Measurements from ENCODE around the gene YRDC. TPM values are rescaled to one million over a fixed set of nuclear protein-coding genes. Genes with fewer than 3 reads are reported as not detected.

The YRDC gene
- total RNA-seq, 1 donor from 2014 or later: 12.9 TPM

GRCh38 chr1:37765916-37766664 is 41.9 kb downstream of the YRDC start:
- Histone ChIP-seq H3K9me3 (ENCODE audit: low read depth) (no peaks in the 10 kb centered on the region), H2AFZ (replicated peaks) (no peak overlapping the region), H3K36me3 (no peaks in the 10 kb centered on the region), H3K9ac (no peak overlapping the region), H3K4me2 (peak overlapping the region; percentile 67), H3K4me3 (peak overlapping the region; percentile 5), H3K4me1 (peaks cover 8% of the 10 kb centered on the region), H3K27ac (no peak overlapping the region), H3F3A (ENCODE audit: low read depth) (peaks cover 5% of the 10 kb centered on the region), H3K27me3 (peaks cover 100% of the 10 kb centered on the region), H3K79me2 (ENCODE audit: low read depth) (no peaks in the 10 kb centered on the region), H4K20me1 (ENCODE audit: low read depth) (peaks cover 41% of the 10 kb centered on the region)
- Mint-ChIP-seq H3K9me3 (peaks cover 3% of the 10 kb centered on the region), H3K36me3 (no peaks in the 10 kb centered on the region), H3K27me3 (ENCODE audit: insufficient read depth, low read depth) (peaks cover 81% of the 10 kb centered on the region), H3K4me1 (peaks cover 16% of the 10 kb centered on the region), H3K27ac (no peak overlapping the region), H3K4me3 (peak overlapping the region; percentile 71)
- TF ChIP-seq EZH2phosphoT487 (IDR thresholded peaks at IDR 0.05): peak; percentile 38
- TF ChIP-seq, protein P1, sequence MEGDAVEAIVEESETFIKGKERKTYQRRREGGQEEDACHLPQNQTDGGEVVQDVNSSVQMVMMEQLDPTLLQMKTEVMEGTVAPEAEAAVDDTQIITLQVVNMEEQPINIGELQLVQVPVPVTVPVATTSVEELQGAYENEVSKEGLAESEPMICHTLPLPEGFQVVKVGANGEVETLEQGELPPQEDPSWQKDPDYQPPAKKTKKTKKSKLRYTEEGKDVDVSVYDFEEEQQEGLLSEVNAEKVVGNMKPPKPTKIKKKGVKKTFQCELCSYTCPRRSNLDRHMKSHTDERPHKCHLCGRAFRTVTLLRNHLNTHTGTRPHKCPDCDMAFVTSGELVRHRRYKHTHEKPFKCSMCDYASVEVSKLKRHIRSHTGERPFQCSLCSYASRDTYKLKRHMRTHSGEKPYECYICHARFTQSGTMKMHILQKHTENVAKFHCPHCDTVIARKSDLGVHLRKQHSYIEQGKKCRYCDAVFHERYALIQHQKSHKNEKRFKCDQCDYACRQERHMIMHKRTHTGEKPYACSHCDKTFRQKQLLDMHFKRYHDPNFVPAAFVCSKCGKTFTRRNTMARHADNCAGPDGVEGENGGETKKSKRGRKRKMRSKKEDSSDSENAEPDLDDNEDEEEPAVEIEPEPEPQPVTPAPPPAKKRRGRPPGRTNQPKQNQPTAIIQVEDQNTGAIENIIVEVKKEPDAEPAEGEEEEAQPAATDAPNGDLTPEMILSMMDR (IDR thresholded peaks at IDR 0.05): peak; percentile 20
- TF ChIP-seq EZH2 (IDR thresholded peaks at IDR 0.05): peak; percentile 45
- peak; percentile 10 for DNase-seq (ENCODE audit: low spot score)

- Histone ChIP-seq H3K4me2 (peak within 1 kb of the TSS; percentile 67), H3K27me3 (peaks cover 100% of the 10 kb centered on the region), H3K27ac (no peak within 1 kb of the TSS), H3K9ac (no peak within 1 kb of the TSS), H3K79me2 (ENCODE audit: low read depth) (no peaks in the 10 kb centered on the region), H3K9me3 (ENCODE audit: low read depth) (no peaks in the 10 kb centered on the region), H3K4me1 (peaks cover 8% of the 10 kb centered on the region), H3F3A (ENCODE audit: low read depth) (peaks cover 5% of the 10 kb centered on the region), H4K20me1 (ENCODE audit: low read depth) (peaks cover 41% of the 10 kb centered on the region), H2AFZ (replicated peaks) (no peak within 1 kb of the TSS), H3K36me3 (no peaks in the 10 kb centered on the region), H3K4me3 (peak within 1 kb of the TSS; percentile 26)
- peaks cover 3% of the 10 kb centered on the region for H3K9me3 Mint-ChIP-seq
- no peaks in the 10 kb centered on the region for H3K36me3 Mint-ChIP-seq
- peak; percentile 78 for DNase-seq (ENCODE audit: low spot score)
- H3K27ac Mint-ChIP-seq: no peak within 1 kb of the TSS
- no peak for TF ChIP-seq EZH2phosphoT487 (IDR thresholded peaks at IDR 0.05)
- TF ChIP-seq, protein P1 (IDR thresholded peaks at IDR 0.05): no peak
- peak; percentile 62 for TF ChIP-seq EZH2 (IDR thresholded peaks at IDR 0.05)
- H3K4me3 Mint-ChIP-seq: peak within 1 kb of the TSS; percentile 71
- peaks cover 81% of the 10 kb centered on the region for H3K27me3 Mint-ChIP-seq (ENCODE audit: insufficient read depth, low read depth)
- H3K4me1 Mint-ChIP-seq: peaks cover 16% of the 10 kb centered on the region
These were observed 43.0 kb downstream of the YRDC start, which contains the start of gene EPHA10 for GRCh38 chr1:37764888-37765441. Gene EPHA10 (minus strand): TSS chr1:37765120. CDS start chr1:37765066, 54 bp downstream.

GRCh38 chr1:37764414-37764825 is 43.6 kb downstream of the YRDC start:
- Histone ChIP-seq H3K36me3 (no peaks in the 10 kb centered on the region), H3K27ac (no peak overlapping the region), H2AFZ (replicated peaks) (no peak overlapping the region), H3K9ac (no peak overlapping the region), H3K4me1 (peaks cover 8% of the 10 kb centered on the region), H3K79me2 (ENCODE audit: low read depth) (no peaks in the 10 kb centered on the region), H4K20me1 (ENCODE audit: low read depth) (peaks cover 41% of the 10 kb centered on the region), H3K9me3 (ENCODE audit: low read depth) (no peaks in the 10 kb centered on the region), H3K27me3 (peaks cover 100% of the 10 kb centered on the region), H3F3A (ENCODE audit: low read depth) (peaks cover 5% of the 10 kb centered on the region), H3K4me3 (peak overlapping the region; percentile 26), H3K4me2 (peak overlapping the region; percentile 67)
- H3K36me3 Mint-ChIP-seq: no peaks in the 10 kb centered on the region
- peaks cover 78% of the 10 kb centered on the region for H3K27me3 Mint-ChIP-seq (ENCODE audit: insufficient read depth, low read depth)
- peak overlapping the region; percentile 71 for H3K4me3 Mint-ChIP-seq
- TF ChIP-seq EZH2phosphoT487 (IDR thresholded peaks at IDR 0.05): no peak
- TF ChIP-seq, protein P1 (IDR thresholded peaks at IDR 0.05): no peak
- TF ChIP-seq EZH2 (IDR thresholded peaks at IDR 0.05): no peak
- peak; percentile 95 for DNase-seq (ENCODE audit: low spot score)
- peaks cover 16% of the 10 kb centered on the region for H3K4me1 Mint-ChIP-seq
- H3K9me3 Mint-ChIP-seq: peaks cover 3% of the 10 kb centered on the region
- no peak overlapping the region for H3K27ac Mint-ChIP-seq
